Ovary (tissue), 9 donors: ENCODE results near the gene WDR81. TPM values are rescaled to one million over a fixed set of nuclear protein-coding genes. Genes with fewer than 3 reads are reported as not detected.

Experiments
- DNase-seq, 5 donors: peaks; one replicate each; pipeline ENCODE4 v3.0.0-alpha.2; 2019 to 2020
- H3K27ac ChIP-seq, 2 donors: fragments of 200-600 bp; one replicate each; pipeline versions ENCODE4 v1.5.1 to v1.8.0; 2019 to 2022
- H3K27me3 ChIP-seq: fragments of 200-600 bp; one replicate; pipeline ENCODE4 v1.8.0; 2022
- H3K36me3 ChIP-seq: fragments of 200-600 bp; sonication (generic); one replicate; pipeline ENCODE4 v1.5.1; 2019
- H3K4me1 ChIP-seq: one replicate; pipeline ENCODE4 v1.8.1; 2013; ENCODE audit warnings: mild to moderate bottlenecking, moderate library complexity; ENCODE audit not compliant: insufficient read depth
- H3K4me3 ChIP-seq: fragments of 200-600 bp; sonication (generic); one replicate; pipeline ENCODE4 v1.5.1; 2017
- H3K9me3 ChIP-seq, 2 donors: fragments of 200-600 bp in 1 of 2; sonication (generic) in 1 of 2; one replicate each; pipeline versions ENCODE4 v1.5.1 to v1.8.1; 2013 to 2019; ENCODE audit warnings: mild to moderate bottlenecking in 1 of 2, moderate library complexity in 1 of 2
- EP300 ChIP-seq: sonication (generic); formaldehyde crosslinking; IDR thresholded peaks from one replicate; pipeline ENCODE4 v1.6.1; 2017; ENCODE audit warnings: antibody characterized with exemption
- POLR2A ChIP-seq: fragments of 450-650 bp; IDR thresholded peaks from one replicate; pipeline ENCODE4 v1.6.1; 2017; ENCODE audit warnings: antibody characterized with exemption, mild to moderate bottlenecking, moderate library complexity
- WGBS, 3 donors: extraction: QIAGEN DNeasy Blood & Tissue Kit in 1 of 3; methylation state at CpG; one replicate each; pipeline versions ENCODE4 v1.1.5 to v1.1.7; 2013 to 2017; 5-methylcytosine and 5-hydroxymethylcytosine counted together
- intact Hi-C, 4 donors: fragments of 100-400 bp; cut with DNase I; formaldehyde crosslinking; loops; one replicate each; pipeline versions ENCODE4 v1.11.0 to v1.15.1; 2022 to 2023
- microRNA counts: library from miRNA; unstranded; fragments of <30 nt; microRNA quantifications from one replicate; lab custom pipeline; 2016
- polyA plus RNA-seq, 2 donors: library from polyadenylated mRNA; stranded (reverse); fragments of 200-250 nt in 1 of 2; fragments of 350-450 nt in 1 of 2; fragmentation: Illumina TruSeq in 1 of 2; extraction: RNeasy Lipid Tissue Mini Kit (QIAGEN cat#74804) in 1 of 2; gene quantifications; one replicate each; pipeline ENCODE4 v1.2.3, GENCODE V29; 2013 to 2014
- total RNA-seq, 7 donors: library from RNA; depleted of rRNA in 2 of 7; stranded (reverse); fragments of >200 nt in 2 of 7; fragmentation: NEBNext Ultra II Directional in 3 of 7; extraction: Animal tissue kit (Norgen Biotek cat#: 25700) in 3 of 7; gene quantifications; one replicate each; pipeline versions ENCODE4 v1.1.0 to v1.2.4, GENCODE V29; 2016 to 2023
- TF ChIP-seq, protein P1 (sequence below), 3 donors: fragments of 450-650 bp in 2 of 3; fragments of 200-600 bp in 1 of 3; IDR thresholded peaks; one replicate each; pipeline versions ENCODE4 v1.5.1 to v1.8.0; 2016 to 2022; ENCODE audit warnings: antibody characterized with exemption in 3 of 3, mild to moderate bottlenecking in 1 of 3
- donor health status: DM: no; HTN: no; CAD: no; lungs with moderate emphysema.
- donor health status: DM: no; HTN: no; CAD: no.
- donor health status: Bipolar disorder and iron deficiency.
- donor health status: DM: yes; HTN: yes; CAD: no.
- donor health status: DM: no; HTN: no; CAD: no.
- donor health status: DM: yes; HTN: yes; CAD: no.

WDR81 gene
- total and polyA plus RNA-seq, 9 donors: 1.3 to 59.4 (median 36.2) TPM

GRCh38 chr17:1785930-1786329 is 61.4 kb downstream of the WDR81 start:
- 35 to 65% (median 44%) methylated on average over 4 of the region's 4 CpGs for WGBS, 3 donors
- Histone ChIP-seq H3K27ac (peak overlapping the region; percentile 39 to 84), H3K4me3 (no peak overlapping the region), H3K4me1 (peaks cover 25% of the 10 kb centered on the region), H3K36me3 (no peaks in the 10 kb centered on the region), H3K9me3 (no peaks in the 10 kb centered on the region), H3K27me3 (no peaks in the 10 kb centered on the region)
- intact Hi-C loops: loop anchor here in 1 of 4 donors (10.0 kb wide), 1 partner anchor 141 kb away; the partner anchor contains the start of genes RILP and SCARF1
- TF ChIP-seq, protein P1, sequence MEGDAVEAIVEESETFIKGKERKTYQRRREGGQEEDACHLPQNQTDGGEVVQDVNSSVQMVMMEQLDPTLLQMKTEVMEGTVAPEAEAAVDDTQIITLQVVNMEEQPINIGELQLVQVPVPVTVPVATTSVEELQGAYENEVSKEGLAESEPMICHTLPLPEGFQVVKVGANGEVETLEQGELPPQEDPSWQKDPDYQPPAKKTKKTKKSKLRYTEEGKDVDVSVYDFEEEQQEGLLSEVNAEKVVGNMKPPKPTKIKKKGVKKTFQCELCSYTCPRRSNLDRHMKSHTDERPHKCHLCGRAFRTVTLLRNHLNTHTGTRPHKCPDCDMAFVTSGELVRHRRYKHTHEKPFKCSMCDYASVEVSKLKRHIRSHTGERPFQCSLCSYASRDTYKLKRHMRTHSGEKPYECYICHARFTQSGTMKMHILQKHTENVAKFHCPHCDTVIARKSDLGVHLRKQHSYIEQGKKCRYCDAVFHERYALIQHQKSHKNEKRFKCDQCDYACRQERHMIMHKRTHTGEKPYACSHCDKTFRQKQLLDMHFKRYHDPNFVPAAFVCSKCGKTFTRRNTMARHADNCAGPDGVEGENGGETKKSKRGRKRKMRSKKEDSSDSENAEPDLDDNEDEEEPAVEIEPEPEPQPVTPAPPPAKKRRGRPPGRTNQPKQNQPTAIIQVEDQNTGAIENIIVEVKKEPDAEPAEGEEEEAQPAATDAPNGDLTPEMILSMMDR (IDR thresholded peaks at IDR 0.05): no peak
- TF ChIP-seq EP300 (no peak), POLR2A (no peak)
- DNase-seq: peak in 2 of 5 donors; percentile 23 to 44

GRCh38 chr17:1786708-1787107 is 62.2 kb downstream of the WDR81 start:
- intact Hi-C loops: loop anchor here in 1 of 4 donors (10.0 kb wide), 1 partner anchor 142 kb away; the partner anchor contains the start of genes RILP and SCARF1
- DNase-seq: peak in 2 of 5 donors; percentile 31 to 47
- peaks cover 20% of the 10 kb centered on the region for H3K4me1 ChIP-seq

GRCh38 chr17:1787301-1787902 is 62.9 kb downstream of the WDR81 start:
- H3K27me3 ChIP-seq: no peaks in the 10 kb centered on the region
- H3K27ac ChIP-seq: peak overlapping the region; percentile 39 to 84
- intact Hi-C loops: loop anchor here in 1 of 4 donors (10.0 kb wide), 1 partner anchor 143 kb away; the partner anchor contains the start of genes RILP and SCARF1
- DNase-seq: peak; percentile 66 to 85 (median 77)
- H3K9me3 ChIP-seq: no peaks in the 10 kb centered on the region
- TF ChIP-seq EP300: no peak
- TF ChIP-seq, protein P1 (IDR thresholded peaks at IDR 0.05): no peak
- no peak for TF ChIP-seq POLR2A
- peaks cover 15% of the 10 kb centered on the region for H3K4me1 ChIP-seq
- no peak overlapping the region for H3K4me3 ChIP-seq
- WGBS, 3 donors: 49 to 58% (median 52%) methylated on average over 16 of the region's 16 CpGs
- H3K36me3 ChIP-seq: no peaks in the 10 kb centered on the region

More at GRCh38 chr17:1786708-1787107, 62.2 kb downstream of the WDR81 start:
- TF ChIP-seq EP300 (no peak), POLR2A (no peak)
- TF ChIP-seq, protein P1 (IDR thresholded peaks at IDR 0.05): no peak
- Histone ChIP-seq H3K36me3 (no peaks in the 10 kb centered on the region), H3K4me3 (no peak overlapping the region), H3K27ac (peak overlapping the region; percentile 39 to 84), H3K27me3 (no peaks in the 10 kb centered on the region), H3K9me3 (no peaks in the 10 kb centered on the region)
- 55 to 81% (median 62%) methylated on average over 7 of the region's 7 CpGs for WGBS, 3 donors

MicroRNA genes within 50 kb of the gene (microRNA counts, 767-probe panel; counts per million panel counts)
- 1,954 counts per million, percentile 81 among the panel's probes with 10 or more counts for microRNA hsa-miR-22-3p (lab: Ali Mortazavi, UCI)

Other genes with a start within 250 kb of the WDR81 start
- 100 to 1,000 TPM in 5 of 7 donors, 10 to 100 TPM in 2; 41.8 to 140 (median 106) TPM for gene MYO1C, start 232.0 kb upstream of the WDR81 start, total RNA-seq
- 10 to 100 TPM; 49.4 to 72.2 TPM for gene MYO1C, start 232.0 kb upstream of the WDR81 start, polyA plus RNA-seq
- gene INPP5K, start 208.1 kb upstream of the WDR81 start, total RNA-seq: 10 to 100 TPM; 23.0 to 39.1 (median 28.3) TPM
- 10 to 100 TPM; 27.7 to 33.8 TPM for gene INPP5K, start 208.1 kb upstream of the WDR81 start, polyA plus RNA-seq
- 10 to 100 TPM; 16.8 to 64.0 (median 52.6) TPM for gene PITPNA, start 161.9 kb upstream of the WDR81 start, total RNA-seq
- gene PITPNA, start 161.9 kb upstream of the WDR81 start, polyA plus RNA-seq: 100 to 1,000 TPM in 1 of 2 donors, 10 to 100 TPM in 1; 24.8 to 122 TPM
- 10 to 100 TPM in 3 of 7 donors, 1 to 10 TPM in 4; 3.5 to 24.6 (median 8.8) TPM for gene SLC43A2, start 95.9 kb upstream of the WDR81 start, total RNA-seq
- gene SLC43A2, start 95.9 kb upstream of the WDR81 start, polyA plus RNA-seq: 1 to 10 TPM; 5.0 to 7.1 TPM
- 10 to 100 TPM in 1 of 7 donors, 1 to 10 TPM in 6; 2.6 to 10.2 (median 5.7) TPM for gene SCARF1, start 79.0 kb upstream of the WDR81 start, total RNA-seq
- gene SCARF1, start 79.0 kb upstream of the WDR81 start, polyA plus RNA-seq: 1 to 10 TPM; 1.7 to 6.5 TPM
- 10 to 100 TPM in 1 of 7 donors, 1 to 10 TPM in 6; 3.0 to 11.0 (median 5.7) TPM for gene RILP, start 74.8 kb upstream of the WDR81 start, total RNA-seq
- 1 to 10 TPM; 2.3 to 6.2 TPM for gene RILP, start 74.8 kb upstream of the WDR81 start, polyA plus RNA-seq
- gene PRPF8, start 39.8 kb upstream of the WDR81 start, total RNA-seq: 100 to 1,000 TPM; 146 to 379 (median 290) TPM
- 100 to 1,000 TPM; 150 to 186 TPM for gene PRPF8, start 39.8 kb upstream of the WDR81 start, polyA plus RNA-seq
- 1 to 10 TPM; 1.5 to 9.1 (median 5.6) TPM for gene TLCD2, start 14.3 kb upstream of the WDR81 start, total RNA-seq
- gene TLCD2, start 14.3 kb upstream of the WDR81 start, polyA plus RNA-seq: 1 to 10 TPM; 2.0 to 5.7 TPM
- gene SERPINF2, start 18.2 kb downstream of the WDR81 start, total RNA-seq: 10 to 100 TPM in 3 of 7 donors, 1 to 10 TPM in 4; 2.6 to 45.2 (median 4.5) TPM
- gene SERPINF2, start 18.2 kb downstream of the WDR81 start, polyA plus RNA-seq: 1 to 10 TPM; 1.7 to 9.4 TPM
- gene SERPINF1, start 37.4 kb downstream of the WDR81 start, total RNA-seq: 100 to 1,000 TPM; 342 to 965 (median 417) TPM
- 100 to 1,000 TPM; 439 to 670 TPM for gene SERPINF1, start 37.4 kb downstream of the WDR81 start, polyA plus RNA-seq
- 10 to 100 TPM; 11.3 to 22.0 (median 17.5) TPM for gene SMYD4, start 105.2 kb downstream of the WDR81 start, total RNA-seq
- 10 to 100 TPM in 1 of 2 donors, 1 to 10 TPM in 1; 8.5 to 16.3 TPM for gene SMYD4, start 105.2 kb downstream of the WDR81 start, polyA plus RNA-seq
- gene RPA1, start 105.3 kb downstream of the WDR81 start, total RNA-seq: 100 to 1,000 TPM in 5 of 7 donors, 10 to 100 TPM in 2; 20.7 to 137 (median 116) TPM
- 10 to 100 TPM; 37.0 to 63.6 TPM for gene RPA1, start 105.3 kb downstream of the WDR81 start, polyA plus RNA-seq